Parietal lobe (tissue), 2 donors: ENCODE results near the gene LIPE. TPM values are rescaled to one million over a fixed set of nuclear protein-coding genes. Genes with fewer than 3 reads are reported as not detected.

ENCODE experiments used
- small RNA-seq: library from RNA; depleted of rRNA; stranded (forward); fragments of <200 nt; gene quantifications from one replicate; pipeline ENCODE3, GENCODE V24; 2014; ENCODE audit warnings: low replicate concordance
- total RNA-seq: library from RNA; depleted of rRNA; stranded (reverse); fragments of >200 nt; gene quantifications from one replicate; pipeline ENCODE4 v1.2.3, GENCODE V29; 2014

Gene LIPE
- total RNA-seq = 11.0 TPM

DNA sequence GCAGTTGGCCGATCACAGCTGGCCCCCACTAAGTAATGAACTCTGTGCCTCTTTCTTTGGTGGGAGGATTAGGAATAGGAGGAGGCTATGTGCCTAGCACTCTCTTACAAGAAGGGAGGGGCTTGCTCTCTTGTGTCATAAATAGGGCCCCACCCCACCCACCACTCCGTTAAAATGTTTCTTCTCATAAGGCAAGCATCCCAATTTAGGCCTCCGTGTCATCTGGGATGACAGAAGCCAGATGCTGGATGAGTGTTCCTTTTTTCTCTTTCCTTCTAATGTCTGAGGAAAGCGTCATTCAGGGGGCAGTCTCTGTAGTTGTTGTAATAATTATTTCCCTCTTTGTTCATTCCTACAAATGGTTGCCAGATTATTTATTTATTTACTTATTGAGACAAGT lies at the start of gene LIPE:
Gene LIPE (minus strand): TSS at position 76 of the 400 bp plus-strand sequence. CDS start 239 bp downstream, outside the sequence.

GRCh38 chr19:42442833-42443232 lies 15.6 kb upstream of the LIPE start, which contains the start of gene CXCL17:
TSS of gene CXCL17 (minus strand) at chr19:42442946. CDS start at chr19:42442832, 114 bp downstream.

DNA sequence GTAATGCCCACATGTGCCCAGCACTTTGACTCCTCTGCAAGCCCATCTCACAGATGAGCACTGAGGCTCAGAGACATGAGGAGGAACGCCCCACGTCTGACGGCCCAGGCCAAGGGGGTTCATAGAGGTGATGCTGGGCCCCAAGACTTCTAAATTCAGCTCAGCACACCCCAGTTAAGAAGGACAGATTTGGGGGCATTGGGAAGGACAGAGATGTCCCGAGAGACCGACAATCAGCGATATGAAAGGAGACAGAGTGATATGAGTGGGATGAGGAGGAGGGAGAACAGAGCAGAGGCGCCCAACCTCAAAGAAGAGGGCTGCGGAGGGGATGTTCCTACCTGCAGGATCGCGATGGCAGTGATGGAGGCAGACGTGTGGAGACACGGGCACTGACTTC lies 37.3 kb downstream of the LIPE start, which contains the start of gene CNFN:
Gene CNFN (minus strand): TSS at position 399 of the 400 bp plus-strand sequence. CDS start 1,260 bp downstream, outside the sequence.

Small RNAs within 50 kb of the gene (small RNA-seq; reads per million reads assigned to genes)
- gene RNU4-60P = not detected

Other genes with a start within 250 kb of the LIPE start
- gene DEDD2, start 209.7 kb downstream of the LIPE start, total RNA-seq = 23.2 TPM
- gene ZNF526, start 207.1 kb downstream of the LIPE start, total RNA-seq = 6.9 TPM
- gene GSK3A, start 184.8 kb downstream of the LIPE start, total RNA-seq = 33.2 TPM
- gene ERF, start 172.3 kb downstream of the LIPE start, total RNA-seq = 9.4 TPM
- 38.2 TPM for gene CIC, start 158.1 kb downstream of the LIPE start, total RNA-seq
- 2.8 TPM for gene PRR19, start 125.3 kb downstream of the LIPE start, total RNA-seq
- gene PAFAH1B3, start 124.8 kb downstream of the LIPE start, total RNA-seq = 203 TPM
- gene TMEM145, start 114.1 kb downstream of the LIPE start, total RNA-seq = 77.6 TPM
- gene MEGF8, start 101.8 kb downstream of the LIPE start, total RNA-seq = 54.8 TPM
- gene CNFN, start 37.1 kb downstream of the LIPE start, total RNA-seq = not detected
- not detected for gene CXCL17, start 15.6 kb upstream of the LIPE start, total RNA-seq
- gene CEACAM1, start 101.1 kb upstream of the LIPE start, total RNA-seq = not detected
- gene CEACAM8, start 167.5 kb upstream of the LIPE start, total RNA-seq = not detected